Thyroid gland (tissue), 4 donors: ENCODE results near the gene RNPEP. TPM values are rescaled to one million over a fixed set of nuclear protein-coding genes. Genes with fewer than 3 reads are reported as not detected.

Source experiments
- DNase-seq, 2 donors: peaks; one replicate each; pipeline ENCODE4 v3.0.0-alpha.2; 2019
- H3K27ac ChIP-seq, 3 donors: fragments of 200-600 bp; sonication (generic); 1 replicate in 2 of 3; 2 replicates in 1 of 3; pipeline ENCODE4 v1.5.1; 2016 to 2019; ENCODE audit warnings: mild to moderate bottlenecking in 1 of 3, moderate library complexity in 1 of 3
- H3K27me3 ChIP-seq: fragments of 200-600 bp; sonication (generic); one replicate; pipeline ENCODE4 v1.5.1; 2019
- H3K36me3 ChIP-seq, 2 donors: fragments of 200-600 bp; sonication (generic); one replicate each; pipeline ENCODE4 v1.5.1; 2016 to 2019
- H3K4me1 ChIP-seq, 2 donors: fragments of 200-600 bp; sonication (generic); one replicate each; pipeline ENCODE4 v1.5.1; 2017 to 2019
- H3K4me3 ChIP-seq, 3 donors: fragments of 200-600 bp; sonication (generic); replicated peaks in 1 of 3; 1 replicate in 2 of 3; 2 replicates in 1 of 3; pipeline ENCODE4 v1.5.1; 2016; ENCODE audit warnings: mild to moderate bottlenecking in 1 of 3
- H3K9me3 ChIP-seq: fragments of 200-600 bp; sonication (generic); one replicate; pipeline ENCODE4 v1.5.1; 2017
- CTCF ChIP-seq, 6 experiments: fragments of 200-600 bp in 3 of 6; fragments of 450-650 bp in 3 of 6; sonication (generic) in 3 of 6; IDR thresholded peaks; one replicate each; pipeline ENCODE4 v1.5.1; 2016 to 2019; ENCODE audit warnings: antibody characterized with exemption in 6 of 6, mild to moderate bottlenecking in 2 of 6, inconsistent platforms in 1 of 6, moderate library complexity in 1 of 6
- POLR2A ChIP-seq, 2 donors: fragments of 450-650 bp; IDR thresholded peaks; one replicate each; pipeline ENCODE4 v1.6.1; 2017; ENCODE audit warnings: antibody characterized with exemption in 2 of 2, mild to moderate bottlenecking in 2 of 2, moderate library complexity in 1 of 2
- WGBS, 2 donors: methylation state at CpG; one replicate each; pipeline ENCODE4 v1.1.5; 2017; 5-methylcytosine and 5-hydroxymethylcytosine counted together
- intact Hi-C: fragments of 100-400 bp; cut with DNase I; formaldehyde crosslinking; loops from one replicate; pipeline ENCODE4 v1.15.1; 2023
- total RNA-seq, 4 donors: library from RNA; depleted of rRNA; stranded (reverse); fragments of >200 nt; gene quantifications; one replicate each; pipeline ENCODE4 v1.2.3, GENCODE V29; 2016

Gene RNPEP
- total RNA-seq, 4 donors from 2014 or later = 61.4 to 98.1 (median 85.7) TPM

- Histone ChIP-seq H3K4me1 (peaks cover 10 to 11% of the 10 kb centered on the region in 2 donors), H3K9me3 (no peaks in the 10 kb centered on the region), H3K36me3 (no peaks in the 10 kb centered on the region), H3K4me3 (no peak overlapping the region), H3K27ac (no peak overlapping the region), H3K27me3 (no peaks in the 10 kb centered on the region)
- no peak for DNase-seq
- TF ChIP-seq POLR2A (IDR thresholded peaks at IDR 0.05) (no peak), CTCF (IDR thresholded peaks at IDR 0.05) (no peak)
- intact Hi-C loops = no loop called here
- WGBS, 2 donors = 94 to 96% methylated on average over 9 of the region's 9 CpGs
Measured at GRCh38 chr1:202036595-202037387, 54.3 kb downstream of the RNPEP start.

DNA sequence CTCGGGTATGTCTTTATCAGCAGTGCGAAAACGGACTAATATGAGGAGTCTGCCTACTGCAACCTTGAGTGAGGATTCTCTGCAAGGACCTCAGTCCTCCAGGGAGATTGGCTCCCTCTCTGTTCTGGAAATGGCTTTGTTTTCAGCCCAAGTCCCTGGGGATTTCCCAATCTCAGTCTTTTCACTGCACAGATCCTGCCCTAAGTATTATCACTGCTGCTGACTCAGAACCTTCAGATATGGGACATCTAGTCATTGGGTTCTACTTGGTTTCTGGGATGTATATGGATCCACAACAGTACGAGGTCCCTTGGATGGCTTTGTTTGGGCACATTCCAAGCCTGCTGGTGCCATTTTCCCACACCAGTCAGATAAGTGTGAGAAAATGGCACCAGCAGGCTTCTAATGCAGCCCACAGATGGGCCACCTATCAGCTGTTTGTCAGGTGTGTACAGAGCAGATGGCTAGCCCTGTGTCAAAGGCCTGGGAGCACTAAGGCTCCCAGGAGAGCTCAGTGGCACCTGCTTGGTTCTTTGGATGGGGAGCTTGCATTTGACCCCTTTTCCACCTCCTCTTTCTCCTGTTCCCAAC is 55.4 kb downstream of the RNPEP start:
- Histone ChIP-seq H3K9me3 (no peaks in the 10 kb centered on the region), H3K4me1 (peaks cover 10 to 11% of the 10 kb centered on the region in 2 donors), H3K27ac (no peak overlapping the region), H3K36me3 (no peaks in the 10 kb centered on the region), H3K27me3 (no peaks in the 10 kb centered on the region), H3K4me3 (no peak overlapping the region)
- TF ChIP-seq CTCF (IDR thresholded peaks at IDR 0.05) (no peak), POLR2A (IDR thresholded peaks at IDR 0.05) (no peak)
- 93 to 94% methylated on average over 4 of the region's 4 CpGs for WGBS, 2 donors
- intact Hi-C loops = no loop called here
- no peak for DNase-seq

DNA sequence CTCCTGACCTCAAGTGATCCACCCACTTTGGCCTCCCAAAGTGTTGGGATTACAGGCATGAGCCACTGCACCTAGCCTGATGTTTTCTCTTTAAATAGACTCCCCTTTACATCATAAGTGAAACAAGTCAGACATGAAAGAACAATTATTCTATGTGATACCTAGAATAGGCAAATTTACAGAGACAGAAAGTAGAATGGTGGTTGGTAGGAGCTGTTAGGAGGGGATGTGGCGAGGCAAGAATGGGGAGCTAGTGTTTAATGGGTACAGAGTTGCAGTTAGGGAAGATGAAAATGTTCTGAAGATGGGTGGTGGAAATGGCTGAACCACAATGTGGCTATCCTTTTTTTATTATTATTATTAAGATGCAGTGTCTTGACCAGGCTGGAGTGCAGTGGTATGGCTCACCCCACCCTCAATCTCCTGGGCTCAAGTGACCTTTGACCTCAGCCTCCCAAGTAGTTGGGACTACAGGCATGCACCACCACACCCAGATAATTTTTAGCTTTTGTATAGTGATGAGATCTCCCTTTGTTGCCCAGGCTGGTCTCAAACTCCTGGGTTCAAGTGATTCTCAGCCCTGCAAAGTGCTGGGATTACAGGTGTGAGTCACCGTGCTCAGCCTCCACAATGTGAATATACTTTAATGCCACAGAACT is 56.4 kb downstream of the RNPEP start:
- DNase-seq = no peak
- WGBS, 2 donors = 91 to 93% methylated on average over 2 of the region's 2 CpGs
- intact Hi-C loops = no loop called here

DNA sequence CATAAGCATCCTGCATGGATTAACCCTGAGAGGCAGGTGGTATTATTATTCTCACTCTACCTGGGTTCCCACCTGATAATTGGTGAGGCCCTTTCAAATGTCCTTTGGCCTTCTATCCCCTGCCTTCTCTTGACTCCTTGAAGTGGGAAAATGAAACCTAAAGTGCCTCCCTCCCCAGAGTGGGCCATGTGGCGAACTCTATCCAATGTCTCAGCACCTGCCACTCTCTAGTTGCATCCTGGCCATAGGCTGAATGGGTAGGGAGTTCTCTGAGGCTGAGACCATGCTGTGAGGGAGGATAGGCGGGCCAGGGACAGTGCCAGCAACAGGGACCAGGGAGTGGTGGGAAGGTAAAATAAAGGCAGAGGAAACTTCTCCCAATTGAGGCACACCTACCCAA is 63.3 kb downstream of the RNPEP start:
- H3K9me3 ChIP-seq = no peaks in the 10 kb centered on the region
- H3K4me1 ChIP-seq = peaks cover 9 to 19% of the 10 kb centered on the region in 2 donors
- 100% methylated on average over 2 of the region's 2 CpGs for WGBS, 2 donors
- DNase-seq = no peak
- H3K27ac ChIP-seq = peak overlapping the region in 1 of 3 donors; percentile 30
- no peaks in the 10 kb centered on the region for H3K36me3 ChIP-seq
- intact Hi-C loops = no loop called here
- TF ChIP-seq POLR2A (IDR thresholded peaks at IDR 0.05) (no peak), CTCF (IDR thresholded peaks at IDR 0.05) (no peak)
- H3K27me3 ChIP-seq = no peaks in the 10 kb centered on the region
- H3K4me3 ChIP-seq = no peak overlapping the region

More for the DNA sequence above, 56.4 kb downstream of the RNPEP start:
- Histone ChIP-seq H3K4me3 (no peak overlapping the region), H3K27ac (no peak overlapping the region), H3K4me1 (peaks cover 10 to 11% of the 10 kb centered on the region in 2 donors), H3K9me3 (no peaks in the 10 kb centered on the region), H3K27me3 (no peaks in the 10 kb centered on the region), H3K36me3 (no peaks in the 10 kb centered on the region)
- TF ChIP-seq POLR2A (IDR thresholded peaks at IDR 0.05) (no peak), CTCF (IDR thresholded peaks at IDR 0.05) (no peak)
